Stimulated activated naive CD8-positive, alpha-beta T cell treated with anti-CD3 and anti-CD28 coated beads, Interleukin-15, Interleukin-2, amounts not matched to agents 100 ng/mL and 50 ng/mL, for 24 hours (primary cell): Measurements from ENCODE around the gene TGM4.
"Not testable (repeated sequence)": the region's sequence is repeated elsewhere in the genome, so short reads cannot be mapped to it uniquely, and the experiment has no call there.

Experiments
- H3K27ac Mint-ChIP-seq: one replicate; pipeline ENCODE4 v1.8.0; 2021; ENCODE audit warnings: mild to moderate bottlenecking, mixed read lengths
- H3K27me3 Mint-ChIP-seq: one replicate; pipeline ENCODE4 v1.8.0; 2021; ENCODE audit warnings: mixed read lengths
- H3K36me3 Mint-ChIP-seq: one replicate; pipeline ENCODE4 v1.8.0; 2021; ENCODE audit warnings: low read depth, mixed read lengths
- H3K4me1 Mint-ChIP-seq: one replicate; pipeline ENCODE4 v1.8.0; 2021; ENCODE audit warnings: low read depth, mixed read lengths
- H3K4me3 Mint-ChIP-seq: one replicate; pipeline ENCODE4 v1.8.0; 2021; ENCODE audit warnings: mild to moderate bottlenecking, mixed read lengths
- H3K9me3 Mint-ChIP-seq: one replicate; pipeline ENCODE4 v1.8.0; 2021; ENCODE audit warnings: mixed read lengths

TGM4 gene

GRCh38 chr3:44874308-44874707 lies at the start of gene TGM4:
Gene TGM4, plus strand, starts transcription at chr3:44874608. Its CDS starts 71 bp downstream, at chr3:44874679.
- H3K27me3 Mint-ChIP-seq: peaks cover 4% of the 10 kb centered on the region
- no peaks in the 10 kb centered on the region for H3K36me3 Mint-ChIP-seq
- no peaks in the 10 kb centered on the region for H3K4me1 Mint-ChIP-seq
- H3K9me3 Mint-ChIP-seq: no peaks in the 10 kb centered on the region
- H3K4me3 Mint-ChIP-seq: no peak within 1 kb of the TSS
- no peak within 1 kb of the TSS for H3K27ac Mint-ChIP-seq

GRCh38 chr3:44825264-44825925 lies 49.0 kb upstream of the TGM4 start:
- Mint-ChIP-seq H3K27ac (no peak overlapping the region), H3K27me3 (no peaks in the 10 kb centered on the region), H3K4me3 (no peak overlapping the region), H3K9me3 (peaks cover 4% of the 10 kb centered on the region), H3K4me1 (no peaks in the 10 kb centered on the region), H3K36me3 (peaks cover 64% of the 10 kb centered on the region)

- no peak overlapping the region for H3K4me3 Mint-ChIP-seq
- no peaks in the 10 kb centered on the region for H3K27me3 Mint-ChIP-seq
- H3K36me3 Mint-ChIP-seq: peaks cover 72% of the 10 kb centered on the region
- H3K27ac Mint-ChIP-seq: no peak overlapping the region
- H3K9me3 Mint-ChIP-seq: peaks cover 4% of the 10 kb centered on the region
- H3K4me1 Mint-ChIP-seq: no peaks in the 10 kb centered on the region
These were observed 47.2 kb upstream of the TGM4 start for GRCh38 chr3:44827196-44827595.

- Mint-ChIP-seq H3K36me3 (peaks cover 63% of the 10 kb centered on the region), H3K4me1 (no peaks in the 10 kb centered on the region), H3K9me3 (peaks cover 5% of the 10 kb centered on the region), H3K27me3 (no peaks in the 10 kb centered on the region), H3K27ac (no peak overlapping the region), H3K4me3 (no peak overlapping the region)
These were observed 43.2 kb upstream of the TGM4 start for GRCh38 chr3:44831232-44831631.

- Mint-ChIP-seq H3K27me3 (no peaks in the 10 kb centered on the region), H3K4me3 (no peak overlapping the region), H3K4me1 (no peaks in the 10 kb centered on the region), H3K27ac (no peak overlapping the region), H3K36me3 (peaks cover 63% of the 10 kb centered on the region), H3K9me3 (peaks cover 11% of the 10 kb centered on the region)
These were observed 42.4 kb upstream of the TGM4 start for GRCh38 chr3:44832032-44832431.

GRCh38 chr3:44832965-44833364 lies 41.4 kb upstream of the TGM4 start:
- Mint-ChIP-seq H3K27me3 (no peaks in the 10 kb centered on the region), H3K4me1 (no peaks in the 10 kb centered on the region), H3K27ac (no peak overlapping the region), H3K4me3 (no peak overlapping the region), H3K9me3 (peaks cover 11% of the 10 kb centered on the region), H3K36me3 (peaks cover 63% of the 10 kb centered on the region)

- Mint-ChIP-seq H3K27ac (no peak overlapping the region), H3K27me3 (no peaks in the 10 kb centered on the region), H3K4me3 (no peak overlapping the region), H3K9me3 (peaks cover 11% of the 10 kb centered on the region), H3K4me1 (no peaks in the 10 kb centered on the region), H3K36me3 (peaks cover 66% of the 10 kb centered on the region)
These were observed 41.0 kb upstream of the TGM4 start for GRCh38 chr3:44833394-44833793.

GRCh38 chr3:44835684-44836083 lies 38.7 kb upstream of the TGM4 start:
- Mint-ChIP-seq H3K9me3 (peaks cover 11% of the 10 kb centered on the region), H3K27me3 (no peaks in the 10 kb centered on the region), H3K36me3 (peaks cover 73% of the 10 kb centered on the region), H3K4me1 (no peaks in the 10 kb centered on the region), H3K27ac (no peak overlapping the region), H3K4me3 (no peak overlapping the region)

- H3K27ac Mint-ChIP-seq: no peak overlapping the region
- H3K27me3 Mint-ChIP-seq: no peaks in the 10 kb centered on the region
- H3K4me3 Mint-ChIP-seq: no peak overlapping the region
- H3K4me1 Mint-ChIP-seq: no peaks in the 10 kb centered on the region
- H3K9me3 Mint-ChIP-seq: no peaks in the 10 kb centered on the region
- H3K36me3 Mint-ChIP-seq: peaks cover 81% of the 10 kb centered on the region
These were observed 32.0 kb upstream of the TGM4 start for GRCh38 chr3:44842376-44842775.

- H3K27me3 Mint-ChIP-seq: no peaks in the 10 kb centered on the region
- H3K9me3 Mint-ChIP-seq: no peaks in the 10 kb centered on the region
- H3K4me3 Mint-ChIP-seq: no peak overlapping the region
- no peaks in the 10 kb centered on the region for H3K4me1 Mint-ChIP-seq
- H3K36me3 Mint-ChIP-seq: peaks cover 61% of the 10 kb centered on the region
- H3K27ac Mint-ChIP-seq: no peak overlapping the region
These were observed 28.6 kb upstream of the TGM4 start for GRCh38 chr3:44845528-44846520.

- Mint-ChIP-seq H3K4me1 (no peaks in the 10 kb centered on the region), H3K36me3 (peaks cover 64% of the 10 kb centered on the region), H3K27me3 (no peaks in the 10 kb centered on the region), H3K27ac (no peak overlapping the region), H3K9me3 (no peaks in the 10 kb centered on the region), H3K4me3 (no peak overlapping the region)
These were observed 25.8 kb upstream of the TGM4 start for GRCh38 chr3:44848634-44849033.

GRCh38 chr3:44856663-44857062 lies 17.7 kb upstream of the TGM4 start:
- H3K36me3 Mint-ChIP-seq: peaks cover 22% of the 10 kb centered on the region
- not testable (repeated sequence) for H3K4me1 Mint-ChIP-seq, H3K27ac Mint-ChIP-seq, H3K9me3 Mint-ChIP-seq, H3K27me3 Mint-ChIP-seq, H3K4me3 Mint-ChIP-seq

- Mint-ChIP-seq H3K27me3 (no peaks in the 10 kb centered on the region), H3K27ac (no peak overlapping the region), H3K4me1 (peaks cover 33% of the 10 kb centered on the region), H3K9me3 (no peaks in the 10 kb centered on the region), H3K36me3 (peaks cover 4% of the 10 kb centered on the region), H3K4me3 (no peak overlapping the region)
These were observed 14.3 kb upstream of the TGM4 start for GRCh38 chr3:44860117-44860516.

GRCh38 chr3:44861412-44862225 lies 12.8 kb upstream of the TGM4 start, which contains the start of gene TMEM42:
Gene TMEM42, plus strand, starts transcription at chr3:44861912. Its CDS starts 13 bp downstream, at chr3:44861925.
- peak within 1 kb of the TSS; percentile 87 for H3K27ac Mint-ChIP-seq
- peaks cover 15% of the 10 kb centered on the region for H3K36me3 Mint-ChIP-seq
- peak within 1 kb of the TSS; percentile 86 for H3K4me3 Mint-ChIP-seq
- H3K27me3 Mint-ChIP-seq: no peaks in the 10 kb centered on the region
- H3K4me1 Mint-ChIP-seq: peaks cover 45% of the 10 kb centered on the region
- no peaks in the 10 kb centered on the region for H3K9me3 Mint-ChIP-seq
